Ishikawa (cell line): ENCODE measurements around the gene RAB6A.

Source experiments
- CEBPB ChIP-seq: IDR thresholded peaks from 2 replicates; pipeline ENCODE4 v1.6.1; 2012
- EGR1 ChIP-seq: IDR thresholded peaks from 2 replicates; pipeline ENCODE4 v1.6.1; 2012
- NFIC ChIP-seq: IDR thresholded peaks from 2 replicates; pipeline ENCODE4 v1.6.1; 2012
- TF ChIP-seq, protein P1 (sequence below): IDR thresholded peaks from 2 replicates; pipeline ENCODE4 v1.6.1; 2012
- TF ChIP-seq, protein P2 (sequence below): IDR thresholded peaks from 2 replicates; pipeline ENCODE4 v1.6.1; 2012; ENCODE audit warnings: low read depth, mild to moderate bottlenecking

DNA sequence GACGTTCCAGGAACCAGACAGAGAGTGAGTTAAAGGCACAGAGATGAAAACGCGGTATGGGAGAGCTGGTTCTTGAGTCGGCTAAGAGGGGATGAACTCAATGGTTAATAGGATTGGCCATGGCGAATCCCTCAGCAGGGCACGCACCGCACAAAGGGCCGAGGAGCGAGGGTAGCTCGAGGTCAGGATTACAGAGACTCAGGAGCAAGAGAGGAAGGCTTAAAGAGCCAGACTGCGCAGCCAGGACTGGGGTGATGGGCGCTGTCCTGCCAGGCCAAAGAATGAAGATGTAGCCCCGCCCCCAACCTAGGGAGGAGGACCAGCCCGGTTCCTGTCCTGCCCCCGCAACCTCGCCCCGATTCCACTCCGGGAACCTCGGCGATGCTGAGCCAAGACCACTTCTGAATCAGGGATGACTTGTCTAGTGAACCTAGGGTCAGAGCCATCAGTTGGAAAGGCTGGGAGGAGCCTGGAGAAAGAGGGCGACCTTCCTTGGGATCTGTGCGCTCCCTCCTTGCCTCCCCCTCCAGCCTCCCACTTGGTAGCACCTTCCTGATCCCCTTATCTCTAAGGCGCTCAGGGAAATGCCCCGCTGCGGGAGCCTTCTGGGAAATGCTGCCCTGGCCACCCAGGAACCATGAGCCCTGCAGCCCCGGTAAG is 114.8 kb downstream of the RAB6A start, which contains the start of gene PLEKHB1:
- TF ChIP-seq, protein P1, sequence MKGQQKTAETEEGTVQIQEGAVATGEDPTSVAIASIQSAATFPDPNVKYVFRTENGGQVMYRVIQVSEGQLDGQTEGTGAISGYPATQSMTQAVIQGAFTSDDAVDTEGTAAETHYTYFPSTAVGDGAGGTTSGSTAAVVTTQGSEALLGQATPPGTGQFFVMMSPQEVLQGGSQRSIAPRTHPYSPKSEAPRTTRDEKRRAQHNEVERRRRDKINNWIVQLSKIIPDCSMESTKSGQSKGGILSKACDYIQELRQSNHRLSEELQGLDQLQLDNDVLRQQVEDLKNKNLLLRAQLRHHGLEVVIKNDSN: no peak
- TF ChIP-seq, protein P2, sequence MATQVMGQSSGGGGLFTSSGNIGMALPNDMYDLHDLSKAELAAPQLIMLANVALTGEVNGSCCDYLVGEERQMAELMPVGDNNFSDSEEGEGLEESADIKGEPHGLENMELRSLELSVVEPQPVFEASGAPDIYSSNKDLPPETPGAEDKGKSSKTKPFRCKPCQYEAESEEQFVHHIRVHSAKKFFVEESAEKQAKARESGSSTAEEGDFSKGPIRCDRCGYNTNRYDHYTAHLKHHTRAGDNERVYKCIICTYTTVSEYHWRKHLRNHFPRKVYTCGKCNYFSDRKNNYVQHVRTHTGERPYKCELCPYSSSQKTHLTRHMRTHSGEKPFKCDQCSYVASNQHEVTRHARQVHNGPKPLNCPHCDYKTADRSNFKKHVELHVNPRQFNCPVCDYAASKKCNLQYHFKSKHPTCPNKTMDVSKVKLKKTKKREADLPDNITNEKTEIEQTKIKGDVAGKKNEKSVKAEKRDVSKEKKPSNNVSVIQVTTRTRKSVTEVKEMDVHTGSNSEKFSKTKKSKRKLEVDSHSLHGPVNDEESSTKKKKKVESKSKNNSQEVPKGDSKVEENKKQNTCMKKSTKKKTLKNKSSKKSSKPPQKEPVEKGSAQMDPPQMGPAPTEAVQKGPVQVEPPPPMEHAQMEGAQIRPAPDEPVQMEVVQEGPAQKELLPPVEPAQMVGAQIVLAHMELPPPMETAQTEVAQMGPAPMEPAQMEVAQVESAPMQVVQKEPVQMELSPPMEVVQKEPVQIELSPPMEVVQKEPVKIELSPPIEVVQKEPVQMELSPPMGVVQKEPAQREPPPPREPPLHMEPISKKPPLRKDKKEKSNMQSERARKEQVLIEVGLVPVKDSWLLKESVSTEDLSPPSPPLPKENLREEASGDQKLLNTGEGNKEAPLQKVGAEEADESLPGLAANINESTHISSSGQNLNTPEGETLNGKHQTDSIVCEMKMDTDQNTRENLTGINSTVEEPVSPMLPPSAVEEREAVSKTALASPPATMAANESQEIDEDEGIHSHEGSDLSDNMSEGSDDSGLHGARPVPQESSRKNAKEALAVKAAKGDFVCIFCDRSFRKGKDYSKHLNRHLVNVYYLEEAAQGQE: no peak
- TF ChIP-seq CEBPB (no peak), NFIC (no peak), EGR1 (no peak)
